ENCODE data around the gene TPD52L2.

Gene TPD52L2

DNA sequence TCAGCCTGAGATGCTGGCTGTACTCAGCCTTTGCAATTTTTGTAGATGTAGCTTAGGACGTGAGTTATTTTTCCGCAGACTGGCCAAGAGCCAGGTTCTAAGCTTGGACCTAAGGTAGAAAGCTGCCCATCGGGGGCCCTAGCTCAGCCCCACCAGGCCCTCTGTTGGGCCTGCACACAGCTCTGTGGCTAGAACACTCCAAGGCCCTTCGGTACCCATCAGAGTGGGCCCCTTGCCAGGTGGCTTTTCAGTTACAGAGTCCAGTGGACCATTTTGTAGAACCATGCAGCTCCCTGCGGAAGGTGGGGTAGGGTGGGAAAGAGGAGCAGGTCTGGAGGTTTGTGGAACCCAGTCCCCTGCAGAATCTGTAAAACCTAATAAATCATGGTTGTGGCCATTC, 68.6 kb downstream of the TPD52L2 start:
- DNase-seq: no peak

DNA sequence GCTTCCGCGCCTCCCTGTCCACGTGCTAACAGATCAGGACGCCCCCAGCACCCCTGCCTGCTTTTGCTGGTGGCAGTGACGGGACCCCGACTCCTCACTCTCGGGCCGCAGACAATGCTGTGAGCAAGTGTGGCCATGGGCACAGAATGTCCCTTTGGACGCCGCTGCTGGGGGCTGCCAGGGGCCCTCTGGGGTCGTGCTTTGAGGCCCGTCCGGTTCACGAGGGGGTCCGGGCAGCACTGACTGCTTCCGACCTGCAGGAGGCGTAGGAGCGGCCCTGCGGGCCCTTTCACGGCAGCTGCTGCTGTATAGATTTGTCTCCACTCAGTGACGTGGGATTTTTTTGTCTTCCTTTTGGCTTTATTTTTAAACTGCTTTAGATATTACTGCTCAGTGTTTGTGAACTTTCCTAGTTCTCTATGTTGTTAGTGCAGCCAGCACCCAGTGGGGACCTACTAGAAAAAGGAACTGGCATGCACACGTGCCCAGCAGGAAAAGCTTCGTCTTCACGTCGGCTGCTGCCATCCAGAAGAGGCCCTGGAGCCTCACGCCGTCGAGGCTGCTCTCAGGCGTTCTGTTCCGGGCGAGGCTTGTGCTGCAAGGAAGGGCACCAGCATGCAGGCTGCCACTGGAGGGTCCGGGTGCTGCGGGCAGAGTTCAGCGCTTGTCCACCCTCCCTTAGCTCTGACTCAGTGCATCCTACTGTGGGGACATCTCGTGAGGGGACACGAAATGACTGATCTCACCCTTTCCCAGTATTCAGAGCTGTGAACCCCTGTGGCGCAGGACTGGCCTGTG, 69.4 kb downstream of the TPD52L2 start:
- DNase-seq: no peak

DNA sequence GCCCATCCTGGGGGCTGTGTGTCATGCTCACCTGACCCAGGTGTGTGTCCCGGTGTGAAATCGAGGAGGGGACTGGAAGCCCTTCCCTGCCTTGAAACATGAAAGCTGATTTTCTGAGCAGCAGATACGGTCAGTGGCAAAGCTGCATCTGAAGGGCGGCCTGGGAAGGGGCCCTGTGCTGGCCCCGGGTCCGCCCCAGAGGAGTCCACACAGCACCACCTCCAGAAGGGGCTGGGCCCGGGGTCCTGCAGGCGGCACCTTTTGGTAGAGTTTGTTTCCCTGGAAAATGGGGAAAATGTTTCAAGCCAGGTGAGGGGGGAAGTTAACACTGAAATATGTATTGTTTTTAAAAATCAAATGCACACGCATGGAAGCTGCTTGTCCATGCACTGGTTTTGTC, 70.4 kb downstream of the TPD52L2 start:
- no peak for DNase-seq

DNA sequence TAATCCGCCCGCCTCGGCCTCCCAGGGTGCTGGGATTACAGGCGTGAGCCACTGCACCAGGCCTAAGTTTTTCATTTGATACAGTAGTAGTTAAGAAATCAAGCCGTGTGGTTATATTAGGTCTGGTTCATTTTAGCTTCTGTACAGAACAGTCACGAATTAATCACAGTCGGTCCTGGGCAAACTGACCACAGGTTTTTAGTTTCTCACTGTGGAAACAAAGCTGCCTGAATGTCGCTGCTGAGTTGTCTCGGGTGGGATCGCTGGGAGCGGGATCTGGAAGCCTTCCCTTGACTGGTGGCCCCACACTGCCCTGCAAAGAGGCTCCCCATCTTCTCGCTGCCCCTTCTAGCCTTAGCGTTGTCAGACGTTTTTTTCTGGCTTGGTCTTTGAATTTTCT, 72.5 kb downstream of the TPD52L2 start:
- DNase-seq: no peak

GRCh38 chr20:63939061-63939935, 74.2 kb downstream of the TPD52L2 start:
- DNase-seq: no peak

- DNase-seq: no peak
These were observed 75.0 kb downstream of the TPD52L2 start for GRCh38 chr20:63940071-63940471.

GRCh38 chr20:63940472-63941266, 75.6 kb downstream of the TPD52L2 start:
- no peak for DNase-seq
